ENCODE measurements around the gene DBH. TPM values are rescaled to one million over a fixed set of nuclear protein-coding genes. Genes with fewer than 3 reads are reported as not detected.

Gene DBH
- total and polyA plus RNA-seq, 12 donors: 0.24 to 234 (median 19.6) TPM; not detected in 1

- peaks cover 34% of the 10 kb centered on the region for H3K27me3 ChIP-seq
- H3K27ac ChIP-seq: peak within 1 kb of the TSS in 1 of 5 donors; percentile 71
- no peaks in the 10 kb centered on the region for H3K4me1 ChIP-seq (replicated peaks in 1 of 2)
- H3K4me3 ChIP-seq: peak within 1 kb of the TSS in 1 of 4 donors; percentile 47
- TF ChIP-seq POLR2A (IDR thresholded peaks at IDR 0.05) (peak; percentile 9 to 35), CTCF (IDR thresholded peaks at IDR 0.05) (no peak)
- DNase-seq: peak in 5 of 7 donors; percentile 35 to 57 (median 50)
- H3K36me3 ChIP-seq (replicated peaks in 1 of 2): no peaks in the 10 kb centered on the region
- WGBS, 4 donors: 8 to 39% (median 18%) methylated on average over 10 to 61 of the region's 61 CpGs
- no peaks in the 10 kb centered on the region for H3K9me3 ChIP-seq (replicated peaks in 1 of 3)
- intact Hi-C loops (cut with DNase I): no loop called here
These were observed 26.7 kb upstream of the DBH start, which contains the start of gene FAM163B for GRCh38 chr9:133609311-133610098. Gene FAM163B, minus strand, starts transcription at chr9:133609389. Its CDS starts 29,166 bp downstream, at chr9:133580223.

- H3K27ac ChIP-seq: peak overlapping the region in 1 of 5 donors; percentile 8
- no peaks in the 10 kb centered on the region for H3K9me3 ChIP-seq (replicated peaks in 1 of 3)
- H3K27me3 ChIP-seq: peaks cover 30% of the 10 kb centered on the region
- no peak for DNase-seq
- 70 to 83% (median 74%) methylated on average over 5 of the region's 5 CpGs for WGBS, 4 donors
- H3K36me3 ChIP-seq (replicated peaks in 1 of 2): no peaks in the 10 kb centered on the region
- no peak overlapping the region for H3K4me3 ChIP-seq
- TF ChIP-seq POLR2A (IDR thresholded peaks at IDR 0.05): no peak
- no peak for TF ChIP-seq CTCF (IDR thresholded peaks at IDR 0.05)
- intact Hi-C loops (cut with DNase I): no loop called here
- no peaks in the 10 kb centered on the region for H3K4me1 ChIP-seq (replicated peaks in 1 of 2)
These were observed 25.3 kb upstream of the DBH start for GRCh38 chr9:133610845-133611244.

- DNase-seq: no peak
- Histone ChIP-seq H3K9me3 (replicated peaks in 1 of 3) (no peaks in the 10 kb centered on the region), H3K36me3 (replicated peaks in 1 of 2) (no peaks in the 10 kb centered on the region), H3K4me1 (replicated peaks in 1 of 2) (no peaks in the 10 kb centered on the region), H3K27ac (no peak overlapping the region), H3K27me3 (peaks cover 30% of the 10 kb centered on the region), H3K4me3 (no peak overlapping the region)
- no peak for TF ChIP-seq POLR2A (IDR thresholded peaks at IDR 0.05)
- no peak for TF ChIP-seq CTCF (IDR thresholded peaks at IDR 0.05)
- intact Hi-C loops (cut with DNase I): no loop called here
- 75 to 87% (median 77%) methylated on average over 9 of the region's 9 CpGs for WGBS, 4 donors
These were observed 24.1 kb upstream of the DBH start for GRCh38 chr9:133612051-133612450.

- H3K4me3 ChIP-seq: no peak overlapping the region
- H3K9me3 ChIP-seq (replicated peaks in 1 of 3): no peaks in the 10 kb centered on the region
- no peaks in the 10 kb centered on the region for H3K4me1 ChIP-seq (replicated peaks in 1 of 2)
- H3K27me3 ChIP-seq: peaks cover 27% of the 10 kb centered on the region
- no peak overlapping the region for H3K27ac ChIP-seq
- DNase-seq: no peak
- WGBS, 4 donors: 69 to 75% (median 72%) methylated on average over 8 of the region's 8 CpGs
- intact Hi-C loops (cut with DNase I): no loop called here
- H3K36me3 ChIP-seq (replicated peaks in 1 of 2): no peaks in the 10 kb centered on the region
- no peak for TF ChIP-seq CTCF (IDR thresholded peaks at IDR 0.05)
These were observed 23.3 kb upstream of the DBH start for GRCh38 chr9:133612816-133613215.

Measured in adrenal gland (tissue), 12 donors.